HCT116 (cell line): Measurements from ENCODE around the gene KIAA0319L. TPM values are rescaled to one million over a fixed set of nuclear protein-coding genes. Genes with fewer than 3 reads are reported as not detected.

Experiments used
- ATAC-seq: fragments of 200-7000 bp; cut with Tn5 transposase; 2 replicates; pipeline ENCODE4 v1.9.1; 2020; ENCODE audit warnings: mild to moderate bottlenecking, moderate library complexity
- BruUV-seq: library from RNA; stranded (reverse); fragments of 400-500 nt; replicated peaks from 2 replicates; lab custom pipeline; 2021; lab: Mats Ljungman, UMichigan
- CTCF ChIA-PET: fragments of 300-600 bp; sonication (Branson Sonifier 250); formaldehyde crosslinking; loops from one replicate; lab custom pipeline; 2021; ENCODE audit warnings: antibody characterized with exemption; lab: Charles Lee
- POLR2A ChIA-PET: fragments of 300-600, 350-600 bp; sonication (Branson Sonifier 250); formaldehyde crosslinking; loops from one replicate; lab custom pipeline; 2021; ENCODE audit warnings: antibody characterized with exemption; lab: Charles Lee
- RAD21 ChIA-PET, 2 experiments: fragments of 300-600 bp; sonication (Branson Sonifier 250); formaldehyde crosslinking; loops; one replicate each; lab custom pipeline; 2023; ENCODE audit warnings: low total read pairs in 2 of 2; ENCODE audit not compliant: uncharacterized antibody in 2 of 2, unreplicated experiment in 2 of 2, low non-redundant PET in 1 of 2; lab: Charles Lee
- DNase-seq: peaks from one replicate; pipeline ENCODE4 v3.0.0-alpha.2; 2010; ENCODE audit warnings: low read depth, low spot score
- H2AFZ ChIP-seq: fragments of 200-600 bp; shearing (Covaris generic), sonication (generic); 2 replicates; pipeline ENCODE4 v1.6.1; 2017; ENCODE audit warnings: low read depth, mixed run types, mixed read lengths, antibody characterized with exemption, low read length; ENCODE audit not compliant: poor library complexity, severe bottlenecking
- H3K27ac ChIP-seq: 2 replicates; pipeline ENCODE4 v1.5.1; 2012; ENCODE audit warnings: low read depth, low read length
- H3K27me3 ChIP-seq: fragments of 200-600 bp; sonication (generic); 2 replicates; pipeline ENCODE4 v1.6.1; 2016; ENCODE audit warnings: mixed run types, low read length, mixed read lengths; ENCODE audit not compliant: insufficient read depth
- H3K36me3 ChIP-seq, 2 experiments: fragments of 200-500 bp in 1 of 2; fragments of 200-600 bp in 1 of 2; sonication (Bioruptor generic) in 1 of 2; sonication (generic) in 1 of 2; 2 replicates each; pipeline versions ENCODE4 v1.5.1 to v1.6.1; 2014 to 2016; ENCODE audit warnings: low read length in 2 of 2, inconsistent platforms in 1 of 2, mixed read lengths in 1 of 2, mixed run types in 1 of 2; ENCODE audit not compliant: insufficient read depth in 2 of 2, control insufficient read depth in 1 of 2
- H3K4me1 ChIP-seq, 2 experiments: fragments of 200-600 bp in 1 of 2; sonication (generic) in 1 of 2; 2 replicates each; pipeline versions ENCODE4 v1.5.1 to v1.6.1; 2012 to 2017; ENCODE audit warnings: low read length in 2 of 2, inconsistent platforms in 1 of 2, mild to moderate bottlenecking in 1 of 2, mixed read lengths in 1 of 2, mixed run types in 1 of 2, moderate library complexity in 1 of 2; ENCODE audit not compliant: insufficient read depth in 2 of 2, control insufficient read depth in 1 of 2
- H3K4me2 ChIP-seq: fragments of 200-600 bp; sonication (generic); 2 replicates; pipeline ENCODE4 v1.6.1; 2017; ENCODE audit warnings: mixed run types, low read length, mixed read lengths
- H3K4me3 ChIP-seq, 2 experiments: fragments of 200-600 bp in 1 of 2; sonication (generic) in 1 of 2; replicated peaks in 1 of 2; 2 replicates each; pipeline ENCODE4 v1.5.1; 2011 to 2016; ENCODE audit warnings: low read length in 2 of 2, control low read depth in 1 of 2, low read depth in 1 of 2, mild to moderate bottlenecking in 1 of 2, mixed read lengths in 1 of 2, mixed run types in 1 of 2
- H3K79me2 ChIP-seq: fragments of 200-600 bp; sonication (generic); 2 replicates; pipeline ENCODE4 v1.6.1; 2017; ENCODE audit warnings: mild to moderate bottlenecking, mixed run types, low read length, moderate library complexity, mixed read lengths; ENCODE audit not compliant: insufficient read depth
- H3K9ac ChIP-seq: fragments of 200-600 bp; sonication (generic); 2 replicates; pipeline ENCODE4 v1.6.1; 2016; ENCODE audit warnings: low read length, mixed read lengths
- H3K9me2 ChIP-seq: fragments of 200-600 bp; sonication (generic), shearing (Covaris generic); 2 replicates; pipeline ENCODE4 v1.6.1; 2017; ENCODE audit warnings: mixed run types, mild to moderate bottlenecking, moderate library complexity; ENCODE audit not compliant: insufficient read depth
- H3K9me3 ChIP-seq, 2 experiments: fragments of 200-500 bp in 1 of 2; fragments of 200-600 bp in 1 of 2; sonication (Bioruptor generic) in 1 of 2; sonication (generic) in 1 of 2; 2 replicates each; pipeline ENCODE4 v1.6.1; 2014 to 2017; ENCODE audit warnings: low read length in 2 of 2, mixed read lengths in 2 of 2, inconsistent platforms in 1 of 2, low read depth in 1 of 2, mild to moderate bottlenecking in 1 of 2, mixed run types in 1 of 2, moderate library complexity in 1 of 2; ENCODE audit not compliant: control insufficient read depth in 1 of 2, insufficient read depth in 1 of 2
- H4K20me1 ChIP-seq: fragments of 200-600 bp; sonication (generic), shearing (Covaris generic); 2 replicates; pipeline ENCODE4 v1.6.1; 2017; ENCODE audit warnings: mixed run types, mild to moderate bottlenecking, moderate library complexity; ENCODE audit not compliant: insufficient read depth
- ATF3 ChIP-seq: IDR thresholded peaks from 2 replicates; pipeline ENCODE4 v1.6.1; 2012
- CBX3 ChIP-seq: IDR thresholded peaks from 2 replicates; pipeline ENCODE4 v1.6.1; 2012; ENCODE audit warnings: low read depth
- CTCF ChIP-seq, 3 experiments: fragments of 200-600 bp in 1 of 3; sonication (generic) in 1 of 3; IDR thresholded peaks in 2 of 3; conservative IDR thresholded peaks in 1 of 3; 2 replicates each; pipeline ENCODE4 v1.5.1; 2012 to 2017; ENCODE audit warnings: low read depth in 2 of 3, low read length in 2 of 3, antibody characterized with exemption in 1 of 3, borderline replicate concordance in 1 of 3, control low read depth in 1 of 3, mild to moderate bottlenecking in 1 of 3, mixed read lengths in 1 of 3, mixed run types in 1 of 3, moderate library complexity in 1 of 3; ENCODE audit not compliant: insufficient read depth in 1 of 3
- EGR1 ChIP-seq: IDR thresholded peaks from 2 replicates; pipeline ENCODE4 v1.6.1; 2012; ENCODE audit warnings: low read depth
- EZH2phosphoT487 ChIP-seq: fragments of 200-600 bp; IDR thresholded peaks from 2 replicates; pipeline ENCODE4 v1.6.1; 2018; ENCODE audit warnings: antibody characterized with exemption, borderline replicate concordance
- FOSL1 ChIP-seq: IDR thresholded peaks from 2 replicates; pipeline ENCODE4 v1.6.1; 2012; ENCODE audit warnings: low read depth
- SIN3A ChIP-seq: IDR thresholded peaks from 2 replicates; pipeline ENCODE4 v1.6.1; 2012; ENCODE audit warnings: low read depth
- SP1 ChIP-seq: IDR thresholded peaks from 2 replicates; pipeline ENCODE4 v1.6.1; 2012; ENCODE audit warnings: low read depth
- ZNF274 ChIP-seq: fragments of 200-500 bp; sonication (Bioruptor generic); IDR thresholded peaks from 2 replicates; pipeline ENCODE4 v1.6.1; 2014; ENCODE audit warnings: mild to moderate bottlenecking, low read depth, low read length, inconsistent platforms
- intact Hi-C: fragments of 100-400 bp; cut with micrococcal nuclease; formaldehyde crosslinking; loops from 2 replicates; pipeline ENCODE4 v1.10.0; 2022
- total RNA-seq: library from RNA; stranded (reverse); gene quantifications from one replicate; pipeline ENCODE4 v1.2.1, GENCODE V29; 2021; ENCODE audit not compliant: unreplicated experiment

KIAA0319L gene
- total RNA-seq, 1 experiment from 2014 or later = 35.6 TPM

- peaks cover 5% of the 10 kb centered on the region; the same call in 1 of the 2 replicates for H3K79me2 ChIP-seq
- intact Hi-C loops = no loop called here
- POLR2A ChIA-PET = no interaction called here
Observed at GRCh38 chr1:35531368-35531767, 25.8 kb downstream of the KIAA0319L start.

More at GRCh38 chr1:35531368-35531767, 25.8 kb downstream of the KIAA0319L start:
- Histone ChIP-seq H3K27me3 (no peaks in the 10 kb centered on the region), H3K27ac (no peak overlapping the region), H3K4me1 (no peaks in the 10 kb centered on the region), H3K4me2 (no peak overlapping the region), H4K20me1 (no peaks in the 10 kb centered on the region), H3K9me2 (no peaks in the 10 kb centered on the region), H3K9me3 (peaks cover 11 to 22% of the 10 kb centered on the region in 2 experiments; a peak in 3 of 4 replicates), H3K4me3 (no peak overlapping the region), H3K36me3 (peaks cover 0 to 11% of the 10 kb centered on the region in 2 experiments; a peak in 1 of 4 replicates), H3K9ac (no peak overlapping the region), H2AFZ (no peak overlapping the region)
- RAD21 ChIA-PET = no interaction called here
- TF ChIP-seq ATF3 (no peak), CTCF (IDR thresholded peaks at IDR 0.05 in 2 of 3, conservative IDR thresholded peaks at IDR 0.05 in 1 of 3; ENCODE audit: borderline replicate concordance in 1 of 3, insufficient read depth in 1 of 3, low read depth in 2 of 3, low read length in 2 of 3) (no peak), SP1 (no peak), EGR1 (no peak), ZNF274 (no peak), SIN3A (no peak), FOSL1 (no peak), CBX3 (no peak), EZH2phosphoT487 (no peak)
- ATAC-seq (no peak), DNase-seq (no peak)
- CTCF ChIA-PET = no interaction called here
- BruUV-seq = no TSS peak
